Measurements from ENCODE around the gene RYR1. TPM values are rescaled to one million over a fixed set of nuclear protein-coding genes. Genes with fewer than 3 reads are reported as not detected.

RYR1 gene
- total and polyA plus RNA-seq, 2 of the 8 experiments (the other 6 are each of a cell fraction or from before 2014, with no cell fraction given) = 5.8 to 11.8 TPM

GRCh38 chr19:38457690-38458405, 24.4 kb downstream of the RYR1 start (continued):
- TF ChIP-seq CHD7 (IDR thresholded peaks at IDR 0.05; ENCODE audit: insufficient replicate concordance, low read length) = no peak
- TF ChIP-seq NANOG (IDR thresholded peaks at IDR 0.05; ENCODE audit: insufficient read depth, low read depth, low read length, poor library complexity, severe bottlenecking) = no peak
- TF ChIP-seq JUN (IDR thresholded peaks at IDR 0.05; ENCODE audit: low read depth, low read length) = no peak
- TF ChIP-seq SP2 (IDR thresholded peaks at IDR 0.05; ENCODE audit: low read length) = no peak
- TF ChIP-seq SP1 (IDR thresholded peaks at IDR 0.05; ENCODE audit: low read depth, low read length) = no peak
- TF ChIP-seq JUND (IDR thresholded peaks at IDR 0.05; ENCODE audit: low read length) = no peak
- no peak for TF ChIP-seq CHD2 (IDR thresholded peaks at IDR 0.05; ENCODE audit: low read length)
- no peak for TF ChIP-seq ATF2 (IDR thresholded peaks at IDR 0.05; ENCODE audit: low read length)
- TF ChIP-seq HDAC2 (IDR thresholded peaks at IDR 0.05; ENCODE audit: borderline replicate concordance in 1 of 2, low read depth in 2 of 2, low read length in 2 of 2) = no peak
